Sigmoid colon (tissue), 7 donors: ENCODE data around the gene APBA3. TPM values are rescaled to one million over a fixed set of nuclear protein-coding genes. Genes with fewer than 3 reads are reported as not detected.
"Not testable (repeated sequence)": the region's sequence is repeated elsewhere in the genome, so short reads cannot be mapped to it uniquely, and the experiment has no call there.

Source experiments
- DNase-seq: peaks from one replicate; pipeline ENCODE4 v3.0.0-alpha.2; 2019
- H3K27ac ChIP-seq, 4 donors: fragments of 200-600 bp; sonication (generic); one replicate each; pipeline ENCODE4 v1.5.1; 2016 to 2019; ENCODE audit warnings: mild to moderate bottlenecking in 1 of 4
- H3K27me3 ChIP-seq, 3 donors: fragments of 200-600 bp; sonication (generic); one replicate each; pipeline ENCODE4 v1.5.1; 2019; ENCODE audit warnings: mild to moderate bottlenecking in 1 of 3
- H3K36me3 ChIP-seq, 4 donors: fragments of 200-600 bp; sonication (generic); one replicate each; pipeline ENCODE4 v1.5.1; 2016 to 2019
- H3K4me1 ChIP-seq, 4 donors: fragments of 200-600 bp; sonication (generic); one replicate each; pipeline ENCODE4 v1.5.1; 2017 to 2019
- H3K4me3 ChIP-seq, 4 donors: fragments of 200-600 bp; sonication (generic); one replicate each; pipeline ENCODE4 v1.5.1; 2017 to 2019; ENCODE audit warnings: mild to moderate bottlenecking in 2 of 4, moderate library complexity in 1 of 4
- H3K9me3 ChIP-seq, 4 donors: fragments of 200-600 bp in 3 of 4; sonication (generic) in 3 of 4; one replicate each; pipeline versions ENCODE4 v1.5.1 to v1.6.1; 2013 to 2019
- EP300 ChIP-seq, 4 donors: sonication (generic); formaldehyde crosslinking; IDR thresholded peaks; one replicate each; pipeline ENCODE4 v1.6.1; 2017; ENCODE audit warnings: antibody characterized with exemption in 4 of 4
- POLR2A ChIP-seq, 2 donors: fragments of 450-650 bp; IDR thresholded peaks; one replicate each; pipeline ENCODE4 v1.6.1; 2016; ENCODE audit warnings: antibody characterized with exemption in 2 of 2, mild to moderate bottlenecking in 2 of 2, moderate library complexity in 2 of 2
- POLR2AphosphoS5 ChIP-seq, 4 donors: sonication (generic); formaldehyde crosslinking; IDR thresholded peaks; one replicate each; pipeline ENCODE4 v1.6.1; 2017; ENCODE audit warnings: antibody characterized with exemption in 4 of 4
- WGBS, 2 donors: extraction: QIAGEN DNeasy Blood & Tissue Kit; methylation state at CpG; one replicate each; pipeline ENCODE4 v1.1.7; 2013; 5-methylcytosine and 5-hydroxymethylcytosine counted together
- intact Hi-C: fragments of 100-400 bp; cut with DNase I; formaldehyde crosslinking; loops from one replicate; pipeline ENCODE4 v1.15.1; 2023
- polyA plus RNA-seq, 3 donors: library from polyadenylated mRNA; stranded (reverse); fragments of 200-250 nt; gene quantifications; one replicate each; pipeline ENCODE4 v1.2.3, GENCODE V29; 2013
- total RNA-seq, 4 donors: library from RNA; depleted of rRNA; stranded (reverse); fragments of >200 nt; gene quantifications; one replicate each; pipeline ENCODE4 v1.1.0, GENCODE V29; 2016
- TF ChIP-seq, protein P1 (sequence below), 4 experiments: fragments of 450-650 bp in 3 of 4; fragments of 200-600 bp in 1 of 4; IDR thresholded peaks; one replicate each; pipeline ENCODE4 v1.5.1; 2016 to 2019; ENCODE audit warnings: antibody characterized with exemption in 4 of 4, mild to moderate bottlenecking in 3 of 4, moderate library complexity in 2 of 4
- donor health status: healthy with polysubstance abuse.
- donor health status: Bipolar disorder and iron deficiency.
- donor health status: healthy.

APBA3 gene
- total and polyA plus RNA-seq, 7 donors, result 12.0 to 42.9 (median 17.8) TPM

DNA sequence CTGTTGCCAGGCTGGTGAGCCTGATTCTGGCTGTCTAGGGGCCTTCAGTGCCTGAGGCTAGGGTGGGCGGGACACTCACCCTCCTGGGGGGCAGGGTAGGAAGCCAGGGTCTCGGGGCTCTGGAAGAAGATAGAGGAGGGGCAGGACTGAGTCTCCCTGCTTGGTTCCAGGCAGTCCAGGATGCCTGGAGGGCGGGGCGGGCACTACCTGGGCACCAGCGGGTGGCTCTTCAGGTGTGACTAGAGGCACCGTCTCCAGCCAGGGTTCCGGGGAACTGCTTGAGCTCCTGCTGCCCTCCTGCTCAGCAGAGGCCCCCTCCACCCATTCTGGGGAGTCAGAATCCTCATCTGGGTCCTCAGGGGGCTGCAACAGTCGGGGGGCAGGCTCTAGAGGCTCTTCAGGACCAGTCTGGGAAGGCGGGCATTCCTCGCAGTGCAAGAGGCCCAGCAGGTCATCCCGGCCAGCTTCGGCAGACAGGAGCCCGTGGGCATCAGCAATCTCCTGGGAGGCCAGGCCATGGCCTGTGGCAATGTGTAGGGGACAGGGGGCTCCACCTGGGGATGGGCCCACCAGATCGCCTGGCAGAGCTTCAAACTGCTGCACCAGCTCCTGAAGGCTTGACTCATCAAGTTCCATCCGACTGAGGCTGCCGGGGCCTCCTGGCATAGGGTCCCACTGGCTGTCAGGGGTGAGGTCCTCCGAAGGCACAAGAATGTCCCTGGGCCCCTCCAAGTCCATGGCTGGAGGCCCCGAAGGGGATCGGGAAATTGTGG lies 1.8 kb downstream of the APBA3 start:
- H3K9me3 ChIP-seq, result no peaks in the 10 kb centered on the region
- whole genome bisulfite sequencing, 2 donors, result 88 to 91% methylated on average over 19 of the region's 19 CpGs
- intact Hi-C loops, result loop anchor here (5.0 kb wide), 2 partner anchors 92 to 213 kb away; partner anchors contain the start of gene DAPK3
- no peak overlapping the region for H3K27ac ChIP-seq
- no peak for DNase-seq
- no peaks in the 10 kb centered on the region for H3K27me3 ChIP-seq
- H3K36me3 ChIP-seq, result peaks cover 0 to 35% (median 6%) of the 10 kb centered on the region in 4 donors
- no peak overlapping the region for H3K4me3 ChIP-seq
- H3K4me1 ChIP-seq, result peaks cover 0 to 46% (median 37%) of the 10 kb centered on the region in 4 donors
- TF ChIP-seq POLR2AphosphoS5 (IDR thresholded peaks at IDR 0.05) (no peak), EP300 (IDR thresholded peaks at IDR 0.05) (no peak), POLR2A (IDR thresholded peaks at IDR 0.05) (no peak)
- TF ChIP-seq, protein P1, sequence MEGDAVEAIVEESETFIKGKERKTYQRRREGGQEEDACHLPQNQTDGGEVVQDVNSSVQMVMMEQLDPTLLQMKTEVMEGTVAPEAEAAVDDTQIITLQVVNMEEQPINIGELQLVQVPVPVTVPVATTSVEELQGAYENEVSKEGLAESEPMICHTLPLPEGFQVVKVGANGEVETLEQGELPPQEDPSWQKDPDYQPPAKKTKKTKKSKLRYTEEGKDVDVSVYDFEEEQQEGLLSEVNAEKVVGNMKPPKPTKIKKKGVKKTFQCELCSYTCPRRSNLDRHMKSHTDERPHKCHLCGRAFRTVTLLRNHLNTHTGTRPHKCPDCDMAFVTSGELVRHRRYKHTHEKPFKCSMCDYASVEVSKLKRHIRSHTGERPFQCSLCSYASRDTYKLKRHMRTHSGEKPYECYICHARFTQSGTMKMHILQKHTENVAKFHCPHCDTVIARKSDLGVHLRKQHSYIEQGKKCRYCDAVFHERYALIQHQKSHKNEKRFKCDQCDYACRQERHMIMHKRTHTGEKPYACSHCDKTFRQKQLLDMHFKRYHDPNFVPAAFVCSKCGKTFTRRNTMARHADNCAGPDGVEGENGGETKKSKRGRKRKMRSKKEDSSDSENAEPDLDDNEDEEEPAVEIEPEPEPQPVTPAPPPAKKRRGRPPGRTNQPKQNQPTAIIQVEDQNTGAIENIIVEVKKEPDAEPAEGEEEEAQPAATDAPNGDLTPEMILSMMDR (IDR thresholded peaks at IDR 0.05), result no peak

DNA sequence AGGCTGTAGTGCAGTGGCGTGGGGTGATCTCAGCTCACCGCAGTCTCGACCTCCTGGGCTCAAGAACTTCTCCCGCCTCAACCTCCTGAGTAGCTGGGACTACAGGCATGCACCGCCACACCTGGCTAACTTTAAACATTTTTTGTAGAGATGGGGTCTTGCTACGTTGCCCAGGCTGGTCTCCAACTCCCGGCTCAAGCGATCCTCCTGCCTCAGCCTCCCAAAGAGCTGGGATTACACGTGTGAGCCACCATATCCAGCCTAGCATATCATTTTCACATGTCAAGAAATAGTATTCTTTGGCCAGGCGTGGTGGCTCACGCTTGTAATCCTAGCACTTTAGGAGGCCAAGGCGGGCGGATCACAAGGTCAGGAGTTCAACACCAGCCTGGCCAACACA lies 3.2 kb downstream of the APBA3 start:
- H3K9me3 ChIP-seq, intact Hi-C loops, H3K4me3 ChIP-seq, DNase-seq, H3K27ac ChIP-seq, H3K27me3 ChIP-seq: not testable (repeated sequence)
- Histone ChIP-seq H3K4me1 (peaks cover 0 to 39% (median 32%) of the 10 kb centered on the region in 4 donors), H3K36me3 (peaks cover 0 to 46% (median 12%) of the 10 kb centered on the region in 4 donors)
- WGBS, 2 donors, result 96 to 97% methylated on average over 13 of the region's 13 CpGs

DNA sequence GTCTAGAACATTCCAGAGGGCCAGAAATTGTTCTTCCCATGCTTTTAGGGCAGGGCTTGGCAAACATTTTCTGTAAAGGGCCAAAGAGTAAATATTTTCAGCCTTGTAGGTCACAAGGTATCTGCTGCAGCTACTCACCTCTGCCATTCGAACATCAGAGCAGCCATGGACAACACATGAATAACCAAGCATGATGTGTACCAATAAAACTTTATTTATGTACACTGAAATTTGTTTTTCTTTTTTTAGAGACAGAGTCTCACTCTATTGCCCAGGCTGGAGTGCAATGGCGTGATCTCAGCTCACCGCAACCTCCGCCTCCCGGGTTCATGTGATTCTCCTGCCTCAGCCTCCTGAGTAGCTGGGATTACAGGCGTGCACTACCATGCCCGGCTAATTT lies 3.8 kb downstream of the APBA3 start:
- H3K27ac ChIP-seq, intact Hi-C loops, H3K27me3 ChIP-seq, H3K4me3 ChIP-seq, DNase-seq, H3K9me3 ChIP-seq: not testable (repeated sequence)
- peaks cover 0 to 35% (median 30%) of the 10 kb centered on the region in 4 donors for H3K4me1 ChIP-seq
- WGBS, 2 donors, result 96 to 97% methylated on average over 7 of the region's 7 CpGs
- H3K36me3 ChIP-seq, result peaks cover under 1 to 51% (median 15%) of the 10 kb centered on the region in 4 donors

DNA sequence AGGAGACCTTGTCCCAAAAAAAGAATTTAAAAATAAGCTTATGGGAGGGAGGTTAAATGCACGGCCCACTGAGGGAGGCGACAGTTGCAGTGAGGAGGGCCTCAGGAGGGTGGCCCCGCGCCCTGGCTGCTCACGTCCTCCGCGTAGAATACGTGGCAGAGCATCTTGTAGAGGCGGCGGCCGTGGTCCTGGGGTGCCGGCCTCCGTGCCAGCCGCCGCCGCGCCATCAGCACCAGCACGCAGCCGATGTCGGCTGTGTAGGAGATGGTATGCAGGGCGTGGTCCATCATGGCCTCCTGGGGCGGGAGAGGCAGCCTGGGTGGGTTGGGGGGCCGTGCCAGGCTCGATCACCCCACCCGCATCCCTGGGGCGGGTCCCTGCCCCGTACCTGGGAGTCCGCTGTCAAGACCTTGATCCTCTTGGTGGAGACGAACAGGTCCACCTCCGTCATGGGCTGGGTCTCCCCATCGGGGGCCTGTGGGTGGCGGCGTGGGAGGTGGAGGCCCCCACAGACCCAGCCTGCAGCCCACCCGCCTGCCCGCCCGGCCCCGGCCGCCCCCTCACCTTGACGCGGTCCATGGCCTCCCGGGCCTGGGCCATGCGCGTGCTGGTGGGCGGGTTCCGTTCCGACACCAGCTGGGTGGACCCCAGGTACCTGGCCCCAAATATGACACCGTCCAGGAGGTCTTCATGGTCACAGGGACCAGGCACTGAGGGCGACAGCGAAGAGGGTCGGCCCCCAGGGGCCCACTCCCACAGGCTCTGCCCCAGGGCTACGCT lies 7.7 kb downstream of the APBA3 start:
- 95 to 96% methylated on average over 51 of the region's 51 CpGs for WGBS, 2 donors
- H3K4me1 ChIP-seq, result peaks cover 0 to 3% (median 1%) of the 10 kb centered on the region in 4 donors
- no peak overlapping the region for H3K4me3 ChIP-seq
- DNase-seq, result no peak
- H3K27me3 ChIP-seq, result no peaks in the 10 kb centered on the region
- peaks cover 11 to 73% (median 33%) of the 10 kb centered on the region in 4 donors for H3K36me3 ChIP-seq
- H3K9me3 ChIP-seq, result no peaks in the 10 kb centered on the region
- intact Hi-C loops, result no loop called here
- TF ChIP-seq, protein P1 (IDR thresholded peaks at IDR 0.05), result no peak
- TF ChIP-seq POLR2A (IDR thresholded peaks at IDR 0.05) (no peak), POLR2AphosphoS5 (IDR thresholded peaks at IDR 0.05) (no peak), EP300 (IDR thresholded peaks at IDR 0.05) (no peak)
- no peak overlapping the region for H3K27ac ChIP-seq

DNA sequence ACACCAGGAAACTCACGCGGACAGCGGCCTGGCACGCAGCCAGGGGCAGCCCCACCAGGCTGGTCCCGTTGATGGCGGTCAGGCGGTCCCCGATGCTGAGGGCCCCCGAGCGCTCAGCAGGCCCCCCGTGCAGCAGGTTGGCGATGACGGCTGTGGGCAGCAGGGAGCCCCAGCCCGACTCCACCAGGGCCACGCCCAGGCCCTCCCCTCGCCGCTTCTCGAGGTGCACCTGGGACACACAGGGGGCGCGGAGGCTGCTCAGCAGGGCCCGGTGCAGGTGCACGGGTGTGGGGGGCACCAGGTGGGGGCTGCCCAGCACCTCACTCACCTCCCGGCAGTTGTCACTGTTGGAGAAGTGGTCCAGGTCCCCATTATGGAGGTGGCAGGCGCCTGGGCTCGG lies 9.0 kb downstream of the APBA3 start:
- peaks cover 11 to 59% (median 32%) of the 10 kb centered on the region in 4 donors for H3K36me3 ChIP-seq
- H3K27ac ChIP-seq, result no peak overlapping the region
- no peak overlapping the region for H3K4me3 ChIP-seq
- WGBS, 2 donors, result 81 to 90% methylated on average over 25 of the region's 25 CpGs
- H3K27me3 ChIP-seq, result peaks cover 0 to 6% (median 0%) of the 10 kb centered on the region in 3 donors
- no peaks in the 10 kb centered on the region for H3K4me1 ChIP-seq
- H3K9me3 ChIP-seq, result no peaks in the 10 kb centered on the region
- DNase-seq, result no peak
- intact Hi-C loops, result no loop called here
- no peak for TF ChIP-seq EP300 (IDR thresholded peaks at IDR 0.05)
- TF ChIP-seq, protein P1 (IDR thresholded peaks at IDR 0.05), result no peak
- no peak for TF ChIP-seq POLR2AphosphoS5 (IDR thresholded peaks at IDR 0.05)
- TF ChIP-seq POLR2A (IDR thresholded peaks at IDR 0.05), result no peak
